Activated naive CD8-positive, alpha-beta T cell treated with anti-CD3 and anti-CD28 coated beads for 36 hours (primary cell): Measurements from ENCODE around the gene TMOD3. TPM values are rescaled to one million over a fixed set of nuclear protein-coding genes. Genes with fewer than 3 reads are reported as not detected.

ENCODE experiments used
- DNase-seq: peaks from one replicate; pipeline ENCODE4 v3.0.0; 2021
- H3K27ac Mint-ChIP-seq: one replicate; pipeline ENCODE4 v1.8.0; 2022; ENCODE audit warnings: mild to moderate bottlenecking, moderate library complexity, mixed read lengths
- H3K27me3 Mint-ChIP-seq: one replicate; pipeline ENCODE4 v1.8.0; 2022; ENCODE audit warnings: mild to moderate bottlenecking, mixed read lengths
- H3K36me3 Mint-ChIP-seq: one replicate; pipeline ENCODE4 v1.8.0; 2021; ENCODE audit warnings: mild to moderate bottlenecking, mixed read lengths
- H3K4me1 Mint-ChIP-seq: one replicate; pipeline ENCODE4 v1.8.0; 2021; ENCODE audit warnings: mixed read lengths
- H3K4me3 Mint-ChIP-seq: one replicate; pipeline ENCODE4 v1.8.0; 2022; ENCODE audit warnings: mild to moderate bottlenecking, moderate library complexity, mixed read lengths
- H3K9me3 Mint-ChIP-seq: one replicate; pipeline ENCODE4 v1.8.0; 2022; ENCODE audit warnings: mixed read lengths
- total RNA-seq, 2 experiments: library from RNA; stranded (reverse); gene quantifications; one replicate each; pipeline ENCODE4 v1.2.3, GENCODE V29; 2021

TMOD3 gene
- total RNA-seq, 2 experiments from 2014 or later, result 45.9 to 48.9 TPM

DNA sequence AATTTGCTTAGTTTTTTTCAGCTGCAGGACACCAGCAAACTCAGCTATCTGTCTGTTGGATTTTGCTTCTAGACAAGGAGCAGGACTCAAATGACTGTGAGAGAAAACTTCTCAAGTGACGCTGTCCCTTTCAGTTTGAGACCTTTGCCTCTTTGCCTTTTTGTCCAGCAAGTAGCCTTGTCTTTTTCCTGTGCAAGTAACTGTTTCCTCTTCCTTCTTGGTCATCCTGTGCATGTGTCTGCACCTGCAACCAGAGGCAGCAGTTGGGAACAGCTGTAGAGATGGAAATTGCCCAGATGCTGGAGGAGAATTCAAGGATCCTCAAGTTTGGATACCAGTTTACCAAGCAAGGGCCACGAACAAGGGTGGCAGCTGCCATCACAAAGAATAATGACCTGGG lies 23.3 kb upstream of the TMOD3 start:
- Mint-ChIP-seq H3K9me3 (no peaks in the 10 kb centered on the region), H3K27me3 (no peaks in the 10 kb centered on the region), H3K4me1 (no peaks in the 10 kb centered on the region), H3K36me3 (peaks cover 6% of the 10 kb centered on the region), H3K27ac (no peak overlapping the region), H3K4me3 (no peak overlapping the region)
- no peak for DNase-seq

DNA sequence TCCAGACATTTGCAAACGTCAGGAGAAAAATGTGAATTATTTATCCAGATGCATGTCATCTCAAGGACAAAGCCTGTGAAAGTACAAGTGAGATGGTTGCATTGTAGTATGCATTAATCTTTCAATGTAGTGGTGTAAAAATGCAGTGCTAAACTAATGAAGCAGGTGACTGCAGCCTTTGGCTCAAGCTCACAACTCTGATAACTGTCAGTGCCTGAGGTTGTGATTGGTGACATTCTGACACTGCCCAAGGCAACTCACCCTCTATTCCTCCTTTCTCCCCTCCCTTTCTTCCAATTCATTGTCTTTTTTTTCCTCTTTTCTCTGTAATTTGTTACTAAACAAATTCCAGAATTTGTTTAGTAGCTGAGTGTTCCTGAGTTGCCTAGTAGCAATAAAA lies 20.0 kb upstream of the TMOD3 start:
- no peaks in the 10 kb centered on the region for H3K27me3 Mint-ChIP-seq
- DNase-seq, result no peak
- no peak overlapping the region for H3K4me3 Mint-ChIP-seq
- H3K9me3 Mint-ChIP-seq, result no peaks in the 10 kb centered on the region
- H3K4me1 Mint-ChIP-seq, result no peaks in the 10 kb centered on the region
- H3K27ac Mint-ChIP-seq, result no peak overlapping the region
- peaks cover 6% of the 10 kb centered on the region for H3K36me3 Mint-ChIP-seq

DNA sequence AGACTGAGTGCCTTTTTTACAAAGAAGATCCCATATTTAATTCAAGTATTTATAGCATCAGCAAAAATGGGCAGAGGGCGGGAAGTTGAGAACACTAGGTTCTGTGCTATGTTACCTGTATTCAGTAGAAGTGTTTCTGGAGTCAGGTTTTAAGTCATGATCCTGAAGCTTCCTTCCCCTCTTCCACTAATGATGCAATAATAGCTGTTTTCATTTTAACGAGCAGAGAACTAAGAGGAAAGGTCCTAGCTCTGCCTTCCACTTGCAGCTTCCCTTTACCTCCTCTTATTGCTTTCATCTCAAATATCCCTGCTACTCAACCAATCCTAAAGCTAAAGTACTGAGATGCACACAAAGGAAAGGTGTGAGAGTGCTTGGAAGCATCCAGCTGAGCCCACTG lies 16.9 kb upstream of the TMOD3 start:
- no peaks in the 10 kb centered on the region for H3K4me1 Mint-ChIP-seq
- no peak overlapping the region for H3K4me3 Mint-ChIP-seq
- no peaks in the 10 kb centered on the region for H3K27me3 Mint-ChIP-seq
- DNase-seq, result no peak
- H3K9me3 Mint-ChIP-seq, result no peaks in the 10 kb centered on the region
- peaks cover 2% of the 10 kb centered on the region for H3K36me3 Mint-ChIP-seq
- H3K27ac Mint-ChIP-seq, result no peak overlapping the region

- Mint-ChIP-seq H3K9me3 (peaks cover 2% of the 10 kb centered on the region), H3K36me3 (peaks cover 4% of the 10 kb centered on the region)
Measured at GRCh38 chr15:51814606-51815005, 14.8 kb upstream of the TMOD3 start.

DNA sequence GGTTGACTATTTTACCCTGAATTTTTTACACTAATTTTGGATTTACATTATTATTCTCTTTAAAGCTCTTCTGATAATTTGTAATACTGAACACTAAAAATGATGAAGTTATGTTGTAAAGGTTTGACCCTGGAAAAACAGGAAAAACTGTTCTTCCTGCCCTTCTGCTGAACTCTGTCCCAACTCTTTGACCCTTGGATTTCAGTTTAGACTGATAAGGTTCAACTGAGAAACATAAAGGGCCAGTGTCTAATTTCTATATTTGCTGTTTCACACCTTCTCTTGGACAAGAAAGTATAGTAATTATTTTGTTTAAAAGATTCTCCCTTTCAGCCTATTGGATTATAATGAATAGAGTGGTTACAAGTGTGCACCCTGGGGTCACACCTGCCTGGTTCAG lies 12.8 kb upstream of the TMOD3 start:
- Mint-ChIP-seq H3K27ac (no peak overlapping the region), H3K4me3 (no peak overlapping the region), H3K36me3 (peaks cover 16% of the 10 kb centered on the region), H3K27me3 (no peaks in the 10 kb centered on the region), H3K9me3 (peaks cover 17% of the 10 kb centered on the region), H3K4me1 (no peaks in the 10 kb centered on the region)
- DNase-seq, result no peak

More at GRCh38 chr15:51814606-51815005, 14.8 kb upstream of the TMOD3 start:
- DNase-seq, result no peak
- H3K27me3 Mint-ChIP-seq, result no peaks in the 10 kb centered on the region
- no peak overlapping the region for H3K27ac Mint-ChIP-seq
- no peaks in the 10 kb centered on the region for H3K4me1 Mint-ChIP-seq
- no peak overlapping the region for H3K4me3 Mint-ChIP-seq

GRCh38 chr15:51818150-51818549 lies 11.3 kb upstream of the TMOD3 start:
- Mint-ChIP-seq H3K27ac (no peak overlapping the region), H3K27me3 (no peaks in the 10 kb centered on the region), H3K4me3 (no peak overlapping the region), H3K4me1 (no peaks in the 10 kb centered on the region), H3K9me3 (peaks cover 18% of the 10 kb centered on the region), H3K36me3 (peaks cover 16% of the 10 kb centered on the region)
- DNase-seq, result no peak

GRCh38 chr15:51825698-51826097 lies 3.8 kb upstream of the TMOD3 start:
- Mint-ChIP-seq H3K27ac (no peak overlapping the region), H3K4me3 (no peak overlapping the region), H3K9me3 (peaks cover 9% of the 10 kb centered on the region), H3K27me3 (no peaks in the 10 kb centered on the region), H3K4me1 (peaks cover 5% of the 10 kb centered on the region), H3K36me3 (peaks cover 7% of the 10 kb centered on the region)
- DNase-seq, result no peak

GRCh38 chr15:51828621-51829375 lies 655 bp upstream of the TMOD3 start:
- Mint-ChIP-seq H3K4me3 (peak overlapping the region; percentile 95), H3K27me3 (no peaks in the 10 kb centered on the region), H3K27ac (no peak overlapping the region), H3K4me1 (peaks cover 27% of the 10 kb centered on the region), H3K9me3 (no peaks in the 10 kb centered on the region), H3K36me3 (peaks cover 4% of the 10 kb centered on the region)
- no peak for DNase-seq

DNA sequence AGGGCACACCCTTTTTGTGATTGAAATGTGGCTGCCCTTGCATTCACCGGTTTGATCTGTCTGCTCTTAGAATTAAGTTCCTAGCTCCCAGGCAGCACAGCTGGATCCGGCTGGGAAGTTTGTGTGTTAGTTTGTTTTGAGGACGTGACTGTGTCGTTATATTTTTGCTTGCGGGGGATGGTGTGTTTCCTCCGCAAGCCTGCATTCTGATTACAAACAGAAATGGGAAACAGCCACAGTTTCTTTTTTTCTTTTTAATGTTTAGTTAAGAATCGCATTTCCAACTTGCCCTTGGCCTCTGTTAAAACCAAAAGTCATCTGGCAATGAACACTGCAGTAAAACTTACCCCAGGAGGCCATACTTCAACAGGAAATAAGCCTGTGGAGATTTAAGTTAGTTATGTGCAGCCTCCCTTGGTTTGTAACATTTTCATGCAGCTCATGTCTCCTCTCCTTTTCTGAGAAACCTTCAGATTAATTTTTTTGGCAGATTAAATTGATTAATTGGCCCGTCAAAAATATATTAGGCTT lies 888 bp downstream of the TMOD3 start:
- Mint-ChIP-seq H3K36me3 (peaks cover 5% of the 10 kb centered on the region), H3K27me3 (no peaks in the 10 kb centered on the region), H3K4me3 (peak overlapping the region; percentile 95), H3K27ac (peak overlapping the region; percentile 84), H3K9me3 (no peaks in the 10 kb centered on the region), H3K4me1 (peaks cover 34% of the 10 kb centered on the region)
- no peak for DNase-seq

- Mint-ChIP-seq H3K9me3 (no peaks in the 10 kb centered on the region), H3K27ac (no peak overlapping the region), H3K36me3 (peaks cover 10% of the 10 kb centered on the region), H3K4me1 (peaks cover 54% of the 10 kb centered on the region), H3K27me3 (no peaks in the 10 kb centered on the region), H3K4me3 (no peak overlapping the region)
- no peak for DNase-seq
Measured at GRCh38 chr15:51833772-51834171, 4.3 kb downstream of the TMOD3 start.

GRCh38 chr15:51837792-51838251 lies 8.4 kb downstream of the TMOD3 start:
- no peaks in the 10 kb centered on the region for H3K27me3 Mint-ChIP-seq
- H3K4me1 Mint-ChIP-seq, result peaks cover 62% of the 10 kb centered on the region
- no peak for DNase-seq
- peak overlapping the region; percentile 82 for H3K27ac Mint-ChIP-seq
- peak overlapping the region; percentile 70 for H3K4me3 Mint-ChIP-seq
- no peaks in the 10 kb centered on the region for H3K9me3 Mint-ChIP-seq
- peaks cover 6% of the 10 kb centered on the region for H3K36me3 Mint-ChIP-seq

- H3K27ac Mint-ChIP-seq, result no peak overlapping the region
- H3K9me3 Mint-ChIP-seq, result no peaks in the 10 kb centered on the region
- peaks cover 64% of the 10 kb centered on the region for H3K4me1 Mint-ChIP-seq
- no peaks in the 10 kb centered on the region for H3K27me3 Mint-ChIP-seq
- H3K4me3 Mint-ChIP-seq, result peak overlapping the region; percentile 70
- DNase-seq, result no peak
- H3K36me3 Mint-ChIP-seq, result peaks cover 6% of the 10 kb centered on the region
Measured at GRCh38 chr15:51838270-51838669, 8.8 kb downstream of the TMOD3 start.

- Mint-ChIP-seq H3K4me3 (no peak overlapping the region), H3K27ac (no peak overlapping the region), H3K36me3 (peaks cover 5% of the 10 kb centered on the region), H3K4me1 (peaks cover 63% of the 10 kb centered on the region), H3K27me3 (no peaks in the 10 kb centered on the region), H3K9me3 (no peaks in the 10 kb centered on the region)
- DNase-seq, result no peak
Measured at GRCh38 chr15:51840692-51841091, 11.2 kb downstream of the TMOD3 start.

DNA sequence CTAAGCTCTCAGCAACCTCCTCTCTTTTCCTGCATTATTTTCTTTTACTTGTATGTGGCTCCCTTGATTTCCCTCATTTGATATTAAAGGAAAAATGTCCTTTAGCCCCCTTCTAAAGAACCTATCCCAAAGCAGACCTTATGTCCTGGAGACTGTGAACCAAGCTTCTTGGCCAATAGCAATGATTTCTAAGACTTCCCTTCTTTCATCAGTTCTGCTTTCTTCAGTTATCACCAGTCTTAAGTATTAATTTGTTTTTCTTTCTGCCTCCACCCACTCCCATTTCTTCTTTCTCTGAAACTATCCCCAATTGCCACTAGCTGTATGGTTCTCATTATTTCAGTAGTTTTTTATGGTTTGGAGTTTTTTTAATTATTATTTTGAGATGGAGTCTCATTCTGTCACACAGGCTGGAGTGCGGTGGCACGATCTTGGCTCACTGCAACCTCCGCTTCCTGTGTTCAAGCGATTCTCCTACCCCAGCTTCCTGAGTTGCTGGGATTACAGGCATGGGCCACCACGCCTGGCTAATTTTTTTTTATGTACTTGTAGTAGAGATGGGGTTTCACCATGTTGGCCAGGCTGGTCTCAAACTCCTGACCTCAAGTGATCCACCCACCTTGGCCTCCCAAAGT lies 12.1 kb downstream of the TMOD3 start:
- Mint-ChIP-seq H3K4me3 (peak overlapping the region; percentile 47), H3K4me1 (peaks cover 66% of the 10 kb centered on the region), H3K27ac (peak overlapping the region; percentile 59), H3K36me3 (peaks cover 6% of the 10 kb centered on the region), H3K27me3 (no peaks in the 10 kb centered on the region), H3K9me3 (no peaks in the 10 kb centered on the region)
- no peak for DNase-seq

DNA sequence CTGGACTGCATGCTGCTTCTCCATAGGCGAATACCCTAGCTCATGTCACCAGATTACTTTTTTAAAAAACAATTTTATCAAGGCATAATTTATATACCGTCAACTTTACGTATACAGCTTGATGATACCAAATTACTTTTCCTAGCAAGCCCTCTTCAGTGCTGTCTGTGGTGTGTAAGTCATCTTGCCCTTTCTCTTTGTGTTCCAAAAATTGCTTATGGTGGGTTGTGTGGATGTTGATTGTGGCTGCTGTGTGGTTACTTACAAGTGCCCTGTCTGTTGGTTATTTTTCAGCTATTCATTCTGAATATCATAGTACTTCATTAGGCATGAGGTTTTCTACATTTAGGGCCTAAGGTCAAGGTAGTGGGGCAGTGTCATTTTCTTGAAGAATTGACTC lies 12.8 kb downstream of the TMOD3 start:
- peaks cover 70% of the 10 kb centered on the region for H3K4me1 Mint-ChIP-seq
- DNase-seq, result no peak
- H3K27me3 Mint-ChIP-seq, result no peaks in the 10 kb centered on the region
- peaks cover 4% of the 10 kb centered on the region for H3K36me3 Mint-ChIP-seq
- H3K9me3 Mint-ChIP-seq, result no peaks in the 10 kb centered on the region
- H3K4me3 Mint-ChIP-seq, result no peak overlapping the region
- H3K27ac Mint-ChIP-seq, result no peak overlapping the region
